ENCODE measurements around the gene GALNT3. TPM values are rescaled to one million over a fixed set of nuclear protein-coding genes. Genes with fewer than 3 reads are reported as not detected.

Gene GALNT3
- total RNA-seq, result 0.13 and 0.36 TPM in 2 replicates

GRCh38 chr2:165793779-165794535, at the start of gene GALNT3:
Gene GALNT3, minus strand, starts transcription at chr2:165794247. Its CDS starts 23,547 bp downstream, at chr2:165770700.

Other genes with a start within 250 kb of the GALNT3 start
- gene TTC21B, start 159.5 kb upstream of the GALNT3 start, total RNA-seq, result 32.2 and 39.8 TPM in 2 replicates